ENCODE results near the gene RAB6A. TPM values are rescaled to one million over a fixed set of nuclear protein-coding genes. Genes with fewer than 3 reads are reported as not detected.
A peak's percentile ranks its signal among the peaks of the same experiment; 100 is the strongest.

The RAB6A gene
- total and polyA plus RNA-seq, 5 donors, result 68.2 to 140 (median 106) TPM

DNA sequence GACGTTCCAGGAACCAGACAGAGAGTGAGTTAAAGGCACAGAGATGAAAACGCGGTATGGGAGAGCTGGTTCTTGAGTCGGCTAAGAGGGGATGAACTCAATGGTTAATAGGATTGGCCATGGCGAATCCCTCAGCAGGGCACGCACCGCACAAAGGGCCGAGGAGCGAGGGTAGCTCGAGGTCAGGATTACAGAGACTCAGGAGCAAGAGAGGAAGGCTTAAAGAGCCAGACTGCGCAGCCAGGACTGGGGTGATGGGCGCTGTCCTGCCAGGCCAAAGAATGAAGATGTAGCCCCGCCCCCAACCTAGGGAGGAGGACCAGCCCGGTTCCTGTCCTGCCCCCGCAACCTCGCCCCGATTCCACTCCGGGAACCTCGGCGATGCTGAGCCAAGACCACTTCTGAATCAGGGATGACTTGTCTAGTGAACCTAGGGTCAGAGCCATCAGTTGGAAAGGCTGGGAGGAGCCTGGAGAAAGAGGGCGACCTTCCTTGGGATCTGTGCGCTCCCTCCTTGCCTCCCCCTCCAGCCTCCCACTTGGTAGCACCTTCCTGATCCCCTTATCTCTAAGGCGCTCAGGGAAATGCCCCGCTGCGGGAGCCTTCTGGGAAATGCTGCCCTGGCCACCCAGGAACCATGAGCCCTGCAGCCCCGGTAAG is 114.8 kb downstream of the RAB6A start, which contains the start of gene PLEKHB1:
Gene PLEKHB1, plus strand, starts transcription at position 610 of the 660 bp plus-strand sequence. Its CDS starts 28 bp downstream, at position 638.
- intact Hi-C loops (cut with DNase I), result no loop called here
- peak within 1 kb of the TSS; percentile 12 for H3K4me3 ChIP-seq (ENCODE audit: low read length)
- H3K27ac ChIP-seq (ENCODE audit: low read length), result no peak within 1 kb of the TSS
- H3K4me1 ChIP-seq (ENCODE audit: control insufficient read depth, insufficient read depth, low read length), result no peaks in the 10 kb centered on the region
- peak; percentile 32 to 58 for ATAC-seq
- 42% methylated on average over 26 of the region's 26 CpGs for WGBS
- DNase-seq, result peak; percentile 46 to 74 (median 72)
- no peaks in the 10 kb centered on the region for H3K27me3 ChIP-seq (ENCODE audit: control insufficient read depth, insufficient read depth)
- H3K9me3 ChIP-seq (ENCODE audit: control insufficient read depth, low read length), result no peaks in the 10 kb centered on the region

GRCh38 chr11:73645121-73645969 is 115.5 kb downstream of the RAB6A start:
- 34% methylated on average over 16 of the region's 16 CpGs for WGBS
- DNase-seq (no peak), ATAC-seq (no peak)
- H3K27me3 ChIP-seq (ENCODE audit: control insufficient read depth, insufficient read depth), result no peaks in the 10 kb centered on the region
- no peak overlapping the region for H3K27ac ChIP-seq (ENCODE audit: low read length)
- intact Hi-C loops (cut with DNase I), result no loop called here
- no peak overlapping the region for H3K4me3 ChIP-seq (ENCODE audit: low read length)
- no peaks in the 10 kb centered on the region for H3K9me3 ChIP-seq (ENCODE audit: control insufficient read depth, low read length)
- no peaks in the 10 kb centered on the region for H3K4me1 ChIP-seq (ENCODE audit: control insufficient read depth, insufficient read depth, low read length)

- H3K4me1 ChIP-seq (ENCODE audit: control insufficient read depth, insufficient read depth, low read length), result no peaks in the 10 kb centered on the region
- no peak for DNase-seq
- H3K27me3 ChIP-seq (ENCODE audit: control insufficient read depth, insufficient read depth), result no peaks in the 10 kb centered on the region
- ATAC-seq, result no peak
- no peaks in the 10 kb centered on the region for H3K9me3 ChIP-seq (ENCODE audit: control insufficient read depth, low read length)
- no peak overlapping the region for H3K27ac ChIP-seq (ENCODE audit: low read length)
- H3K4me3 ChIP-seq (ENCODE audit: low read length), result no peak overlapping the region
- intact Hi-C loops (cut with DNase I), result no loop called here
These were observed 119.2 kb downstream of the RAB6A start for GRCh38 chr11:73641668-73642067.

DNA sequence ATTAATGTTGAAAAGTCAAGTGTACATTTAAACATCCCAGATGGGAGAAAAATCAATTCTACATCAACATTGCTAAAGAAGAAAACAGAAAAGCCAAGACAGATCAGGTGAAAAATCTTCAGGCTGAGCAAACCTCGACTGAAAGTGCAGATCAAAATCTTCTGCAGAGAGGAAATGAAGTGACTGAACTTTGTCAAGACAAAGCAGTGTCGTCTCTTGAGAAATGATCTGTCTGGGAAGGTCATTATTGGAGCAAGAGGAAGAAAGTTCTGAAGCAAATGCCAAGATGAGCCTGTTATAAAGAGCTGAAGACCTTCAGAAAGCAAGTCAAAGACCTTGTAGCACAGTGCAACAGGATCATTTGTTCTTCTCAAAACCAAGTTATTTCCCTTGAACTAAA is 120.3 kb downstream of the RAB6A start:
- Histone ChIP-seq H3K4me1 (ENCODE audit: control insufficient read depth, insufficient read depth, low read length) (no peaks in the 10 kb centered on the region), H3K9me3 (ENCODE audit: control insufficient read depth, low read length) (no peaks in the 10 kb centered on the region), H3K27me3 (ENCODE audit: control insufficient read depth, insufficient read depth) (no peaks in the 10 kb centered on the region), H3K27ac (ENCODE audit: low read length) (no peak overlapping the region), H3K4me3 (ENCODE audit: low read length) (no peak overlapping the region)
- intact Hi-C loops (cut with DNase I), result no loop called here
- no peak for ATAC-seq
- DNase-seq, result no peak
- WGBS, result 49% methylated on average over 2 of the region's 2 CpGs

DNA sequence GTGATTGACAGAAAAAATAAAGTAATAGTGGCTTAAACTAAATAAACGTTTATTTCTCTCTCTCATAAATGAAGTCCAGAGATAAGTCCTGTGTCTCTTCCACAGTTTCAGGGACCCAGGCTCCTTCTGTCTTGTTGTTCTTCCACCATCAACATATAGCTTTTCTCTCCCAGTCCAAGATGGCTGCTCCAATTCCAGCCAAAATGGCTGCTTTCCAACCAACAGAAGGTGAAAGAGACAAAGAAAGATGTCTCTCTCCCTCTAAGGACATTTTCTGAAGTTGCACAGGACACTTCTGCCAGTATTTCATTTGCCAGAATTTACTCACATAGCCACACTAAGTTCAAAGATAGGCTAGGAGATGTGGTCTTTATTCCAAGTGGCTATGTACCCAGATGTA is 123.9 kb downstream of the RAB6A start:
- intact Hi-C loops (cut with DNase I), result no loop called here
- ATAC-seq, result no peak

GRCh38 chr11:73636249-73636648 is 124.6 kb downstream of the RAB6A start:
- no peak for DNase-seq
- no peaks in the 10 kb centered on the region for H3K4me1 ChIP-seq (ENCODE audit: control insufficient read depth, insufficient read depth, low read length)
- H3K27me3 ChIP-seq (ENCODE audit: control insufficient read depth, insufficient read depth), result no peaks in the 10 kb centered on the region
- no peaks in the 10 kb centered on the region for H3K9me3 ChIP-seq (ENCODE audit: control insufficient read depth, low read length)
- H3K27ac ChIP-seq (ENCODE audit: low read length), result no peak overlapping the region
- 90% methylated on average over 5 of the region's 5 CpGs for WGBS
- H3K4me3 ChIP-seq (ENCODE audit: low read length), result no peak overlapping the region
- ATAC-seq, result no peak
- intact Hi-C loops (cut with DNase I), result no loop called here

More for the DNA sequence above, 123.9 kb downstream of the RAB6A start:
- 86% methylated on average over 1 of the region's 1 CpG for WGBS
- H3K27me3 ChIP-seq (ENCODE audit: control insufficient read depth, insufficient read depth), result no peaks in the 10 kb centered on the region
- H3K4me3 ChIP-seq (ENCODE audit: low read length), result no peak overlapping the region
- DNase-seq, result no peak
- no peaks in the 10 kb centered on the region for H3K4me1 ChIP-seq (ENCODE audit: control insufficient read depth, insufficient read depth, low read length)
- no peak overlapping the region for H3K27ac ChIP-seq (ENCODE audit: low read length)
- no peaks in the 10 kb centered on the region for H3K9me3 ChIP-seq (ENCODE audit: control insufficient read depth, low read length)

DNA sequence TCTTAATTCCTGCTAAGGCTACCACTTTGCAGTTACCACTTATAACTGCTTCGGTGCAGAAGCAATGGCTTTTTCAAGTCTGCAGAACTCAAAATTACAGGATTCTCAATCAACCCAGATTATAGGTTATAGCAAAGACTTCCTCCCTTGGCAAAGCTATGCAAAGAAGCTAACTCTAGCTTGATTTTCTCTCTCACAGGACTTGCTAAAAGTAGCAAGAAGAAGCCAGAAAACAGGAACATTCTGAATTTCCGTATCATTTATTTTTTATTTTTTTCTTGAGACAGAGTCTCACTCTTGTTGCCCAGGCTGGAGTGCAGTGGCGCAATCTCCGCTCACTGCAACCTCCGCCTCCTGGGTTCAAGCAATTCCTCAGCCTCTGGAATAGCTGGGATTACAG is 125.2 kb downstream of the RAB6A start:
- no peaks in the 10 kb centered on the region for H3K9me3 ChIP-seq (ENCODE audit: control insufficient read depth, low read length)
- no peak overlapping the region for H3K27ac ChIP-seq (ENCODE audit: low read length)
- no peak for ATAC-seq
- H3K4me1 ChIP-seq (ENCODE audit: control insufficient read depth, insufficient read depth, low read length), result no peaks in the 10 kb centered on the region
- H3K4me3 ChIP-seq (ENCODE audit: low read length), result no peak overlapping the region
- intact Hi-C loops (cut with DNase I), result no loop called here
- 85% methylated on average over 5 of the region's 5 CpGs for WGBS
- DNase-seq, result no peak
- H3K27me3 ChIP-seq (ENCODE audit: control insufficient read depth, insufficient read depth), result no peaks in the 10 kb centered on the region

- Histone ChIP-seq H3K27ac (ENCODE audit: low read length) (no peak overlapping the region), H3K27me3 (ENCODE audit: control insufficient read depth, insufficient read depth) (no peaks in the 10 kb centered on the region), H3K4me1 (ENCODE audit: control insufficient read depth, insufficient read depth, low read length) (no peaks in the 10 kb centered on the region), H3K9me3 (ENCODE audit: control insufficient read depth, low read length) (no peaks in the 10 kb centered on the region), H3K4me3 (ENCODE audit: low read length) (no peak overlapping the region)
- WGBS, result 91% methylated on average over 2 of the region's 2 CpGs
- ATAC-seq, result no peak
- intact Hi-C loops (cut with DNase I), result no loop called here
- no peak for DNase-seq
These were observed 126.9 kb downstream of the RAB6A start for GRCh38 chr11:73633999-73634398.

DNA sequence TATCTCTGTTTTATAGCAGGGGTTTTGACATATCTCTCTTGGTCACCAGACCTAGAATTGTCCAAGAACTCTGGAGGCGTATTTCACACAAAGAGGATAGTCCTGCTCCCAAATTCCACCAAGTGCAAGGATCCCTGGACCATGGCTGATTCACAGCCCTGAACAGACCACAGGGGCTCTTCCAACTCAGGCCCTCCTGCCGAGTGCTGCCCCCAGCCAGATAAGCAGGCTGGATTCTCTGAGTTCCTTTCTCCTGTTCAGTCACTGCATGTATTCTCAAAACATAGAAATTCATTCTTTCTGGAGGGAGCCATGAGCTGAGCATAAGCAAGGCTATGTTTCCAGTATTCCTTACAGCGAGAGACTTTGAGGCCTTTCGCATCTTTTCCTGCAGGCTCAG is 127.9 kb downstream of the RAB6A start:
- DNase-seq, result no peak
- H3K9me3 ChIP-seq (ENCODE audit: control insufficient read depth, low read length), result no peaks in the 10 kb centered on the region
- no peaks in the 10 kb centered on the region for H3K4me1 ChIP-seq (ENCODE audit: control insufficient read depth, insufficient read depth, low read length)
- no peak for ATAC-seq
- no peak overlapping the region for H3K27ac ChIP-seq (ENCODE audit: low read length)
- 92% methylated on average over 4 of the region's 4 CpGs for WGBS
- H3K4me3 ChIP-seq (ENCODE audit: low read length), result no peak overlapping the region
- no peaks in the 10 kb centered on the region for H3K27me3 ChIP-seq (ENCODE audit: control insufficient read depth, insufficient read depth)
- intact Hi-C loops (cut with DNase I), result no loop called here

DNA sequence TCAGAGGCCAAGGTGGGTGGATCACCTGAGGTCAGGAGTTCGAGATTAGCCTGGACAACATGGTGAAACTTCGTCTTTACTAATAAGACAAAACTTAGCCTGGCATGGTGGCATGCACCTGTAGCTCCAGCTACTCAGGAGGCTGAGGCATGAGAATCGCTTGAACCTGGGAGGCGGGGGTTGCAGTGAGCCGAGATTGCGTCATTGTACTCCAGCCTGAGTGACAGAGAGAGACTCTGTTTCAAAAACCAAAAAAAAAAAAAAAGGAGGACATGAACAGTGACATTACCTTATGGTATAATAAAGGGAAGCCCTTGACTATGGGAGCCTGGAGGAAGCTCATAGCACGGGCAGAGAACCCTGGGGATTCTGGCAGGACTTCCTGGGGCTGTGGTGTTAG is 131.0 kb downstream of the RAB6A start:
- H3K27ac ChIP-seq (ENCODE audit: low read length), result no peak overlapping the region
- H3K4me1 ChIP-seq (ENCODE audit: control insufficient read depth, insufficient read depth, low read length), result no peaks in the 10 kb centered on the region
- intact Hi-C loops (cut with DNase I), result loop anchor here in 1 of 4 donors (5.0 kb wide), 1 partner anchor 32 kb away; no protein-coding TSS in a partner anchor
- H3K9me3 ChIP-seq (ENCODE audit: control insufficient read depth, low read length), result no peaks in the 10 kb centered on the region
- 82% methylated on average over 7 of the region's 7 CpGs for WGBS
- ATAC-seq (no peak), DNase-seq (no peak)
- H3K27me3 ChIP-seq (ENCODE audit: control insufficient read depth, insufficient read depth), result no peaks in the 10 kb centered on the region
- no peak overlapping the region for H3K4me3 ChIP-seq (ENCODE audit: low read length)

DNA sequence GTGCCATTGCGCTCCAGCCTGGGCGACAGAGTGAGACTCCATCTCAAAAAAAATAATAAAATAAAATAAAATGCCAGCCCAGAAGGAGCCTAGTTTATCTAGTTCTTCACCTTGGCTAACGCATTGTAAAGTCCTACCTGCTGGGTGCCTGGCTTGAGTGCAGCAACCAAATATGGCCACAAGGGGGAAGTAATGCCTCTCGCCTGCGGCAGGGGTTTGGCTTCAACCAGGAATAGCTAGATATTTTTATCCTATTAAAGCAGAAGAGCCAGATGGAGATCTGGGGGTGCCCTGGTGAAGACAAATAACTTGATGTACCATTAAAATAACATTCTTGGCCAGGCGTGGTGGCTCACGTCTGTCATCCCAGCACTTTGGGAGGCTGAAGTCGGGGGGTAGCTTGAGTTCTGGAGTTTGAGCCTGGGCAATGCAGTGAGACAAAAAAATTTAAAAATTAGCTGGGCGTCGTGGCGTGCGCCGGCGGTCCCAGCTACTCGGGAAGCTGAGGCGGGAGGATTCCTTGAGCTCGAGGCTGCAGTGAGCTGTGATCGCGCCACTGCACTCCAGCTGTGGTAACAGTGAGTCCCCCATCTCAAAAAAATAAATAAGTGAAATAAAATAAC is 135.1 kb downstream of the RAB6A start:
- H3K4me1 ChIP-seq (ENCODE audit: control insufficient read depth, insufficient read depth, low read length), result no peaks in the 10 kb centered on the region
- ATAC-seq (peak; percentile 77 to 85), DNase-seq (peak; percentile 53 to 79 (median 79))
- H3K4me3 ChIP-seq (ENCODE audit: low read length), result no peak overlapping the region
- H3K9me3 ChIP-seq (ENCODE audit: control insufficient read depth, low read length), result no peaks in the 10 kb centered on the region
- H3K27me3 ChIP-seq (ENCODE audit: control insufficient read depth, insufficient read depth), result no peaks in the 10 kb centered on the region
- H3K27ac ChIP-seq (ENCODE audit: low read length), result no peak overlapping the region
- intact Hi-C loops (cut with DNase I), result loop anchor here in 3 of 4 donors (2.0 to 5.0 kb wide), 2 partner anchors 35 to 36 kb away; no protein-coding TSS in a partner anchor
- 21% methylated on average over 19 of the region's 19 CpGs for WGBS

Data from right cardiac atrium (tissue), 5 donors.